Activated T-helper 1 cell treated with anti-CD3 and anti-CD28 coated beads, Interleukin-12 subunit alpha, Interleukin-12 subunit beta, Interleukin-2, Interleukin-4 antibody, amounts not matched to agents 30 ng/mL and 10 ng/mL and 1 ng/mL, durations not matched to agents 14 hours and 24 hours and 36 hours (primary cell): ENCODE data around the gene TOMM22. TPM values are rescaled to one million over a fixed set of nuclear protein-coding genes. Genes with fewer than 3 reads are reported as not detected.

Experiments
- DNase-seq: peaks from one replicate; pipeline ENCODE4 v3.0.0; 2021; ENCODE audit warnings: low spot score
- H3K27ac Mint-ChIP-seq: one replicate; pipeline ENCODE4 v1.8.0; 2021; ENCODE audit warnings: mild to moderate bottlenecking, mixed read lengths
- H3K27me3 Mint-ChIP-seq: one replicate; pipeline ENCODE4 v1.8.0; 2022; ENCODE audit warnings: mild to moderate bottlenecking, moderate library complexity, mixed read lengths; ENCODE audit not compliant: insufficient read depth
- H3K36me3 Mint-ChIP-seq: one replicate; pipeline ENCODE4 v1.8.0; 2021; ENCODE audit warnings: low read depth, mixed read lengths
- H3K4me1 Mint-ChIP-seq: one replicate; pipeline ENCODE4 v1.8.0; 2021; ENCODE audit warnings: low read depth, mixed read lengths
- H3K4me3 Mint-ChIP-seq: one replicate; pipeline ENCODE4 v1.8.0; 2021; ENCODE audit warnings: mild to moderate bottlenecking, moderate library complexity, mixed read lengths
- H3K9me3 Mint-ChIP-seq: one replicate; pipeline ENCODE4 v1.8.0; 2021; ENCODE audit warnings: mixed read lengths
- intact Hi-C: fragments of 100-400 bp; cut with micrococcal nuclease; formaldehyde crosslinking; loops from one replicate; pipeline ENCODE4 v1.15.1; 2024
- total RNA-seq: library from RNA; stranded (reverse); gene quantifications from 2 replicates; pipeline ENCODE4 v1.2.3, GENCODE V29; 2022

Gene TOMM22
- total RNA-seq, 1 donor from 2014 or later, result 153 TPM

- no peak overlapping the region for H3K4me3 Mint-ChIP-seq
- H3K27ac Mint-ChIP-seq, result peak overlapping the region; percentile 36
- H3K9me3 Mint-ChIP-seq, result no peaks in the 10 kb centered on the region
- no peak for DNase-seq
- H3K27me3 Mint-ChIP-seq, result no peaks in the 10 kb centered on the region
- peaks cover 80% of the 10 kb centered on the region for H3K4me1 Mint-ChIP-seq
- H3K36me3 Mint-ChIP-seq, result peaks cover 57% of the 10 kb centered on the region
- intact Hi-C loops, result no loop called here
Measured at GRCh38 chr22:38710866-38711265, 29.1 kb downstream of the TOMM22 start.

- Mint-ChIP-seq H3K27me3 (no peaks in the 10 kb centered on the region), H3K4me3 (no peak overlapping the region), H3K27ac (peak overlapping the region; percentile 60), H3K36me3 (peaks cover 61% of the 10 kb centered on the region), H3K9me3 (no peaks in the 10 kb centered on the region), H3K4me1 (peaks cover 68% of the 10 kb centered on the region)
- intact Hi-C loops, result no loop called here
- no peak for DNase-seq
Measured at GRCh38 chr22:38712486-38713207, 30.9 kb downstream of the TOMM22 start.

- DNase-seq, result no peak
- no peaks in the 10 kb centered on the region for H3K9me3 Mint-ChIP-seq
- intact Hi-C loops, result no loop called here
- no peaks in the 10 kb centered on the region for H3K27me3 Mint-ChIP-seq
- H3K36me3 Mint-ChIP-seq, result peaks cover 57% of the 10 kb centered on the region
- H3K27ac Mint-ChIP-seq, result peak overlapping the region; percentile 48
- peaks cover 55% of the 10 kb centered on the region for H3K4me1 Mint-ChIP-seq
- H3K4me3 Mint-ChIP-seq, result no peak overlapping the region
Measured at GRCh38 chr22:38713921-38714320, 32.2 kb downstream of the TOMM22 start.

- Mint-ChIP-seq H3K36me3 (peaks cover 50% of the 10 kb centered on the region), H3K27ac (peak overlapping the region; percentile 13), H3K4me1 (peaks cover 44% of the 10 kb centered on the region), H3K4me3 (no peak overlapping the region), H3K27me3 (no peaks in the 10 kb centered on the region), H3K9me3 (no peaks in the 10 kb centered on the region)
- intact Hi-C loops, result no loop called here
- no peak for DNase-seq
Measured at GRCh38 chr22:38715176-38715764, 33.5 kb downstream of the TOMM22 start.

GRCh38 chr22:38715852-38716251, 34.1 kb downstream of the TOMM22 start:
- Mint-ChIP-seq H3K27me3 (no peaks in the 10 kb centered on the region), H3K9me3 (no peaks in the 10 kb centered on the region), H3K4me1 (peaks cover 38% of the 10 kb centered on the region), H3K36me3 (peaks cover 47% of the 10 kb centered on the region), H3K4me3 (no peak overlapping the region), H3K27ac (no peak overlapping the region)
- no peak for DNase-seq
- intact Hi-C loops, result no loop called here

GRCh38 chr22:38716271-38716670, 34.5 kb downstream of the TOMM22 start:
- H3K4me1 Mint-ChIP-seq, result peaks cover 34% of the 10 kb centered on the region
- no peaks in the 10 kb centered on the region for H3K9me3 Mint-ChIP-seq
- no peak overlapping the region for H3K27ac Mint-ChIP-seq
- intact Hi-C loops, result no loop called here
- no peaks in the 10 kb centered on the region for H3K27me3 Mint-ChIP-seq
- no peak for DNase-seq
- H3K36me3 Mint-ChIP-seq, result peaks cover 44% of the 10 kb centered on the region
- no peak overlapping the region for H3K4me3 Mint-ChIP-seq

- peaks cover 49% of the 10 kb centered on the region for H3K36me3 Mint-ChIP-seq
- no peak overlapping the region for H3K27ac Mint-ChIP-seq
- H3K4me1 Mint-ChIP-seq, result peaks cover 33% of the 10 kb centered on the region
- no peak overlapping the region for H3K4me3 Mint-ChIP-seq
- no peaks in the 10 kb centered on the region for H3K27me3 Mint-ChIP-seq
- intact Hi-C loops, result no loop called here
- no peak for DNase-seq
- no peaks in the 10 kb centered on the region for H3K9me3 Mint-ChIP-seq
Measured at GRCh38 chr22:38716826-38717225, 35.1 kb downstream of the TOMM22 start.

- no peaks in the 10 kb centered on the region for H3K27me3 Mint-ChIP-seq
- no peak overlapping the region for H3K4me3 Mint-ChIP-seq
- peak overlapping the region; percentile 44 for H3K27ac Mint-ChIP-seq
- intact Hi-C loops, result no loop called here
- H3K4me1 Mint-ChIP-seq, result peaks cover 33% of the 10 kb centered on the region
- H3K9me3 Mint-ChIP-seq, result no peaks in the 10 kb centered on the region
- peaks cover 45% of the 10 kb centered on the region for H3K36me3 Mint-ChIP-seq
- DNase-seq, result no peak
Measured at GRCh38 chr22:38717244-38717643, 35.5 kb downstream of the TOMM22 start.

GRCh38 chr22:38718414-38718813, 36.7 kb downstream of the TOMM22 start:
- DNase-seq, result no peak
- H3K36me3 Mint-ChIP-seq, result peaks cover 44% of the 10 kb centered on the region
- intact Hi-C loops, result no loop called here
- no peaks in the 10 kb centered on the region for H3K9me3 Mint-ChIP-seq
- peaks cover 24% of the 10 kb centered on the region for H3K4me1 Mint-ChIP-seq
- H3K4me3 Mint-ChIP-seq, result no peak overlapping the region
- H3K27me3 Mint-ChIP-seq, result no peaks in the 10 kb centered on the region
- peak overlapping the region; percentile 15 for H3K27ac Mint-ChIP-seq

- no peak for DNase-seq
- intact Hi-C loops, result no loop called here
- Mint-ChIP-seq H3K4me1 (peaks cover 16% of the 10 kb centered on the region), H3K36me3 (peaks cover 49% of the 10 kb centered on the region), H3K4me3 (no peak overlapping the region), H3K27me3 (no peaks in the 10 kb centered on the region), H3K9me3 (no peaks in the 10 kb centered on the region), H3K27ac (no peak overlapping the region)
Measured at GRCh38 chr22:38719196-38719595, 37.4 kb downstream of the TOMM22 start.

GRCh38 chr22:38720350-38720749, 38.6 kb downstream of the TOMM22 start:
- intact Hi-C loops, result no loop called here
- Mint-ChIP-seq H3K36me3 (peaks cover 53% of the 10 kb centered on the region), H3K9me3 (no peaks in the 10 kb centered on the region), H3K4me1 (peaks cover 4% of the 10 kb centered on the region), H3K27me3 (no peaks in the 10 kb centered on the region), H3K4me3 (no peak overlapping the region), H3K27ac (no peak overlapping the region)
- DNase-seq, result no peak

- Mint-ChIP-seq H3K9me3 (no peaks in the 10 kb centered on the region), H3K4me1 (no peaks in the 10 kb centered on the region), H3K27ac (no peak overlapping the region), H3K4me3 (no peak overlapping the region), H3K27me3 (no peaks in the 10 kb centered on the region), H3K36me3 (peaks cover 54% of the 10 kb centered on the region)
- intact Hi-C loops, result no loop called here
- DNase-seq, result no peak
Measured at GRCh38 chr22:38721551-38721950, 39.8 kb downstream of the TOMM22 start.

GRCh38 chr22:38724176-38724575, 42.4 kb downstream of the TOMM22 start:
- Mint-ChIP-seq H3K27ac (no peak overlapping the region), H3K9me3 (no peaks in the 10 kb centered on the region)
- no peak for DNase-seq

More at GRCh38 chr22:38724176-38724575, 42.4 kb downstream of the TOMM22 start:
- no peaks in the 10 kb centered on the region for H3K27me3 Mint-ChIP-seq
- intact Hi-C loops, result no loop called here
- no peaks in the 10 kb centered on the region for H3K4me1 Mint-ChIP-seq
- peaks cover 55% of the 10 kb centered on the region for H3K36me3 Mint-ChIP-seq
- no peak overlapping the region for H3K4me3 Mint-ChIP-seq
